ENCODE results near the gene GABBR2.
"Not testable (repeated sequence)": the region's sequence is repeated elsewhere in the genome, so short reads cannot be mapped to it uniquely, and the experiment has no call there.

The GABBR2 gene

DNA sequence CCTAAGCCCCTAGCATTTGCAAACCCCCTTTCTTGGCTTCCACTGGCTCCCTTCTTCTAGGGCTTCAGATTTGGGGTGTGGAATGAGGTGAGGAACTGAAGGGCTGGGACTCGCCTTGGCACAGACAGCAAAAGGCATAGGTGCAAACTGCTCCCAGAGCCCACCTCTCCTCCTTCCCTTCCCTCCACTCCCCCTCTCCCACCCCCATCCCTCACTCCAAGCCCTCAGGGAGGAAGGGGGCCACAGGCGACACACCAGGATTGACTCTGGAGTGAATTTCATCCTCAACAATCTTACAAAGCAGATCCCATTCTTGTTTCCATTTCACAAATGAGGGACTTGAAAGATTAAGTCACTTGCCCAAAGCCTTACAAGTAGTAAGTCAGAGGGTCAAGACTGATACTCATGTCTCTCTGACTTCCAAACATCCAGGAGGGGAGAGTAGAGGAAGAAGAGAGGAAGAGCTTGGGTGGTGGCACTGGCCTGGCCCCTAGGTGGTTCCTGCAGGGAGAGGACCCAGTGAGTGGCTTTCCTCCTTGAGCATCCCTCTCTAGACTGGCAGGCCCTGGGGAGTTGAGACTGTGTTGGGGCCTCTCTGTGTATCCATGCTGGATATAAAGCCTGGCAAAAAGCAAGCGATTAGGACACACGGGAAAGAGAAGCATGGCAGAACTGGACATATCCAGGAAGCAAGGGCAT lies 193.1 kb downstream of the GABBR2 start:
- DNase-seq (ENCODE audit: low spot score): no peak

- no peak for DNase-seq (ENCODE audit: low spot score)
These were observed 193.9 kb downstream of the GABBR2 start for GRCh38 chr9:98514841-98515240.

DNA sequence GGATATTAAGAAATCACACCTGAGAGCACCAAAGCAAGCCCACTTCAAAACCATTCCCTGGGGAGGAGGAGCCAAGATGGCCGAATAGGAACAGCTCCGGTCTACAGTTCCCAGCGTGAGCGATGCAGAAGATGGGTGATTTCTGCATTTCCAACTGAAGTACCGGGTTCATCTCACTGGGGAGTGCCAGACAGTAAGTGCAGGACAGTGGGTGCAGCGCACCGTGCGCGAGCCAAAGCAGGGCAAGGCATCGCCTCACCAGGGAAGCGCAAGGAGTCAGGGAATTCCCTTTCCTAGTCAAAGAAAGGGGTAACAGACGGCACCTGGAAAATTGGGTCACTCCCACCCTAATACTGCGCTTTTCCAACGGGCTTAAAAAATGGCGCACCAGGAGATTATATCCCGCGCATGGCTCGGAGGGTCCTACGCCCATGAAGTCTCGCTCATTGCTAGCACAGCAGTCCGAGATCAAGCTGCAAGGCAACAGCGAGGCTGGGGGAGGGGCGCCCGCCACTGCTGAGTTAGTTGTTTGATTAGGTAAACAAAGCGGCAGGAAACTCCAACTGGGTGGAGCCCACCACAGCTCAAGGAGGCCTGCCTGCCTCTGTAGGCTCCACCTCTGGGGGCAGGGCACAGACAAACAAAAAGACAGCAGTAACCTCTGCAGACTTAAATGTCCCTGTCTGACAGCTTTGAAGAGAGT lies 200.4 kb downstream of the GABBR2 start:
- not testable (repeated sequence) for DNase-seq (ENCODE audit: low spot score)

DNA sequence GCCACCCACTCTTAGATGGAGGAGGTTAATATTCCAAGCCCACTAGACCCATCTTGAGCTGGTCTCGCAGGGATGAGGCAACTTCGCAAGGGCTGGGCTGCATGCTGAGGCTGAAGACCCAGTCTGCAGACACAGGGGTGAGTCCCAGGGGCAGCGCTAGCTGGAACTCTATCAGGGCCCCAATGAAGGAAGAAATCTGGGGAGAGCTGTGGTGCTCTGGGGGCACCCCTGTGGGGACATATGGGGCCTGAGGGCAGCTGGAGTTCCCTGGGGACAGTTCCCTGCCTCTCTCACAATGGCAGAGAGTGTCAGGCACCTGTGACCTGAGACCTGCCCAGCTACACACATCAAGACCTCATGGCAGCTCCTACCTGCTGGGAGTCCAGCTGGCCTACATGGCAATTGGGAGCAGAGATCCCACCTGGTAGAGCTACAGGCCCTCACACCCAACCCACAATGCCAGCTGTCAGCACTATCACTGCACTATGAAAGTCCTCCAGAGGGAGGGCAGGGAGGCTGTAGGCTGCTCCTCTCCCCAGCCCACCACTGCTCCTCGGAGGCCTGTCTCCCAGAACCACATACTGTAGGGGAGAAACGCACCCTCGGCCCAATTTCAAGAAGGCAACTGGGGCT lies 202.2 kb downstream of the GABBR2 start:
- no peak for DNase-seq (ENCODE audit: low spot score)

GRCh38 chr9:98504298-98505282 lies 204.1 kb downstream of the GABBR2 start:
- no peak for DNase-seq (ENCODE audit: low spot score)

- no peak for DNase-seq (ENCODE audit: low spot score)
These were observed 204.9 kb downstream of the GABBR2 start for GRCh38 chr9:98503867-98504266.

DNA sequence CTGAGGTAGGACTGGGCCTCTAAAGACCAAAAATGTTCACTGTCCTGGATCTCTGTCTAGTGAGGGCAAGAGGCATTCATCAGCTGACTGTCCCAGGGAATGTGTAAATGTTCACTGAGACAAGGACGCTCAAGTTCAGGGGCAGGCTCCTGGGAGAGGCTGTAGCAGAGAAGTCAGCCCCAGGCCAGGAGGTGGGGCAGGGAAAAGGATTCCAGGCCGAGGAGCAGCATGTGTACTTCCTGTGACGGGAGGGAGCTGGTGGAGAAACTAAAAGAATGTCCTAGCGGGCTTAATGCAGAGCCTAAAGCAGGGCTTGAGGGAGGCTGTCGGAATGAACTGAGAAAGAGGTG lies 205.8 kb downstream of the GABBR2 start:
- DNase-seq (ENCODE audit: low spot score): no peak

GRCh38 chr9:98502311-98502975 lies 206.3 kb downstream of the GABBR2 start:
- DNase-seq (ENCODE audit: low spot score): no peak

GRCh38 chr9:98501819-98502218 lies 206.9 kb downstream of the GABBR2 start:
- DNase-seq (ENCODE audit: low spot score): no peak

DNA sequence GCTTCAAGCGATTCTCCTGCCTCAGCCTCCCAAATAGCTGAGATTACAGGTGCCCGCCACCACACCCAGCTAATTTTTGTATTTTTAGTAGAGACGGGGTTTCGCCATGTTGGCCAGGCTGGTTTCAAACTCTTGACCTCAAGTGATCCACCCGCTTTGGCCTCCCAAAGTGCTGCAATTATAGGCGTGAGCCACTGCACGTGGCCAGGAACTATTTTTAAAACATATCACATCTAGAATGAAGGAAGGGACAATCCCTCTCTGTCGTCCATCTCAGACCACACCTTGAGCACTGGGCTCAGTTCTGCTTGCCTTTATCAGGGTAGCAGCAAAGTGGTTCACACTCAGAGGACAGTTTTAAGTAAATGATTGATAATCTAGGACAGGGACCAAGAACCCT lies 207.5 kb downstream of the GABBR2 start:
- not testable (repeated sequence) for DNase-seq (ENCODE audit: low spot score)

DNA sequence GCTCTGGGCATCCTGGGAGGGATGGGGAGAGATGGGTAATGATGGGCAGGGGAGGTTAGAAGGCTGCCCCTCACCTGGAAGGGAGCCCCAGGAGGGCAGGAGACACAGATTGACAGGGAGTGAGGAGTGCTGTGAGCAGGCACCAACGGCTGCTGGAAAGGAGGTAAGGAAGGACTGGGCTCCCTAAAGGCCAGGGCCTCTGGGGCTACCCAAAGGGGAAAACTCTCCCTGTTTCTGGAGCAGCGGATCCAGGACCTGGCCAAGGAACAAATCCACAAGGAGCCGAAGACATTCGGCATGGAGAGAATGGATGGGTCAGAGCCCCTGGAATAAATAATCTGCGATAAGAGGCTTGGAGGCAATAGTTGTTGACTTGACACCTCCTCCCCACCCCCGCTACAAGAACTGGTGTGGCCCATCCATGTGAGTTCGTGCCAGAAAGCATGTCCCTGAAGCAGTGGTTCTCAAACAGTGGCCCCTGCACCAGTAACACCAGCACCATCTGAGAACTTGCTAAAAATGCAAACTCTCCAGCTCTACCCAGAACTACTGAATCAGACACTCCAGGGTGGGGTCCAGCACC lies 208.3 kb downstream of the GABBR2 start:
- DNase-seq (ENCODE audit: low spot score): no peak

GRCh38 chr9:98495530-98495929 lies 213.2 kb downstream of the GABBR2 start:
- DNase-seq (ENCODE audit: low spot score): no peak

- DNase-seq (ENCODE audit: low spot score): no peak
These were observed 213.9 kb downstream of the GABBR2 start for GRCh38 chr9:98494852-98495251.

GRCh38 chr9:98491828-98492227 lies 216.9 kb downstream of the GABBR2 start:
- no peak for DNase-seq (ENCODE audit: low spot score)

GRCh38 chr9:98491231-98491651 lies 217.5 kb downstream of the GABBR2 start:
- DNase-seq (ENCODE audit: low spot score): no peak

DNA sequence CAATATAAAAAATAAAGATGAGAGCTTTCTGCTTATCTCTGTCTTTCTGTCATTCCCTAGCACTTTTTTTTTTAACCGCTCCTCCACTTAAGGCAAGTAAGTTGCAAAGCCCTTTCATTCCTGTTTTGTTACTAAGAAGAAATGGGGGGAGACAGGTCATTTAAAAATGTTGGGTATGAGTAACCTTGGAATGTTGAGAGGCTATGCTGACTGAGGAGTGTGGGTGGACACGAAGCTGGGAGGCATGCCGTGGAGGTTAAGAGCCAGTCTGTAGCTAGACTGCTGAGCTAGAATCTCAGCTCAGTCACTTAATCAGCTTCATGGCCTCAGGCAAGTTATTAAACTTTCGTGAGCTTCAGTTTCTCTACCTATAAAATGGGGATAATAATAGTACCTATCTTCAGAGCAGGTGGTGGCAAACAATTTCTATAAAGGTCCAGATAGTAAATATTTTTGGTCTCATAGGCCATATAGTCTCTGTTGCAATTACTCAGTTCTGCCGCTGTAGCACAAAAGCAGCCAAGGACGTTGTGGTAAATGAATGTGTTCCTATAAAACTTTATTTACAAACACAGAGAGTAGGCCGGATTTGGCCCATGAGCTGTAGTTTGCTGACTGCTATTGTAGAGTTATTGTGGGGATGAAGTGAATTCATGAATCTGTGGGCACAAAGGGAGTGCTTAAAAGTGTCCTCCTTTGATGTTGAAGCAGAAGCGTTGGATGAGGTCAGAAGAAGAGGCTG lies 220.0 kb downstream of the GABBR2 start:
- no peak for DNase-seq (ENCODE audit: low spot score)

DNA sequence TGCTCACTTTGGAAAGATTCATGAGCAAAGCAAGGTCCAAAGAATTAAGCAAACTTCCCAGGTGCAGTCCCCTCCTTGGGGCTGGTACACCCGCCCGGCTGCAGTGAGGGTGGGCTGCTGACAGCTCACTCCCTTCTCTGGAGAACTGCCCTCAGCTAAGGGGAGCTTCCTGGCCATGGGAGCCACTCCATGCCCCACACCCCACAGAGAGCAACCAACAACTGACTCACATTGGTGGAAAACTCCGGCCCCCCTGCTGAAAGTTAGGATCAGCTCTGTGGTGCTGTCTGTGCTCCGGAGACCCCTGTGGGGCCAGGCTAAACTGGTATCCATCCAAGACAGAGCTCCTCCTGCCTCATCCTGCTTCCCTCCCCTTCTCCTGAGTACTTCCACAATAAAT lies 223.0 kb downstream of the GABBR2 start:
- no peak for DNase-seq (ENCODE audit: low spot score)

GRCh38 chr9:98484162-98484561 lies 224.6 kb downstream of the GABBR2 start:
- DNase-seq (ENCODE audit: low spot score): no peak

DNA sequence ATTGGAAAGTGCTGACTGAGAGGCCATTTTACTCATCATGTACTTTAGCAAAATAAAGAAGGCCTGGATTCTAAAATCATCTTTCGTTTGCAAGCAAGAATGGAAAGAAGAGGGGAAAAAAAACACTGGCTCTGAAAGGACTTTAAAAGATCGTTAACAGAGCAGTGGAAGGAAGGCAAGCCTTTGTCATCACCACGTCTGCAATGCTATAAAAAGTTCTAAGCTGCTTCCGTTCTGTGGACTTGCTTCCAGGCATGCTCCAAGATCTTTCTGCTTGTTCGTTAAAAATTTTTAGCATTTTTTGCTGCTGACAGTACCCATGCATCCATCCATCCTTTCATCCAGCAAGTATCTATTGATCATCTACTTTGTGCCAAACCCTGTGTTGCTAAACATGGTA lies 226.5 kb downstream of the GABBR2 start:
- DNase-seq (ENCODE audit: low spot score): no peak

DNA sequence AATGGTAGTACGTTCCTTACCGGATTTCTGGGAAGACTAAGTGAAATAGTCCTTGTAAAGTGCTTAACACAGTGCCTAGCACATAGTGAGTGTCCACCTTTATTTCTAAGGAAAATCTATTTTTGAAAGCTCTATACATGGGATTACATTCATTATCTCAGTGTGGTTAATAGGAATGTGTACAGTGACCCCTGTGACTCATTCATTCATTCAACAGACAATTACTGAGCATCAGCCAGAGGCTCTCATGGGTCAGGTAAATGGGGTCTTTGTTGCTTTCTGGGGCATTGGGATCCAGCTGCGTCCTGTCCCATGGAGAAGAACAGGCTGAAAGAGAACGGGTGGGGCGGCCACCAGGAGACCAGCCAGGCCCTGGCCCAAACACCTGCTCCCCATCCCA lies 227.1 kb downstream of the GABBR2 start:
- no peak for DNase-seq (ENCODE audit: low spot score)

Measured in globus pallidus (tissue), 1 donor.